ENCODE measurements around the gene LINGO1.

DNA sequence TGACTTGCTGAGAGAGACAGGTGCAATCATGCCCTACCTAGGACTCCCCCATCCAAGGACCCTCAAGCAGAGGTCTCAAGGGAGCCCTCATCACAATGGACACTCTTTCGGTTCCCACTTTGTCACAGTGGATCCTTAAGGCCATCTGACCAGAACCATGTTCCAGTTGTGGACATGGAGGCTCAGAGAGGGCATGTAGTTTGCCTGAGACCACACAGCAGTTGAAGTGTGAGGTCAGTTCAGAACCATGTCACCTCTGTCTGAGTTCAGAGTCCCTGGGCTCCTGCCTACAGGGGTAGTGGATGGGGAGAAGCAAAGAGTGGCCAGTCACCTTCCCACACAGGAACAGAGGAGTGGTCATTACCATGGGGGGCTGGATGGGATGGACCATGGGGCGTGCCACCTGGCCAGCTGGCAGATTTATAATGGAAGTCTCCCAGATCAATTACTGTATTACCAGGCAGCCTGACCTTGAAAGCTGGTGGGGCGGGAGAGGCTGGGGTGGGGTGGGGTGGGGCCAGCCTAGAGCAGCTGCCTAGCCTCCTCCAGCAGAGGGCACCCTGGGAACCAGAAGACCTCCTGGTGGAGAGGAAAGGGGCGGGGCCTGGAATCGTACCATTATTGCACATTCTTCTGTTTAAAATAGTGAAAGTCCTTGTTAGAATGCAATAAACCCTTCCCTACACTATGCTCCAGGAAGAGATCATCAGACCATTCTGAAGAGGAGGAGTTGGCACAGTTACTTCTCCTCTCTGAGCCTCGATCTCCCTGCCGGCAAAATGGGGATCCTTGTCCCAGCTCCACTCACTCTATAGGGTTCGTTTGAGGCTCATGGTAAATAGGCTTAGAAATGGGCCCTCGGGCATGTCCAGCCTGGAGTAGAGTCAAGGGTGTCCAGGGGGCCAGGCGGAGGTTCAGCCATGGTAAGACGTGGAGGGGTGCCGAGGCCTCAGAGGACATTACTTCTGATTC, 26.9 kb upstream of the LINGO1 start:
- no peak for TF ChIP-seq POLR2A (IDR thresholded peaks at IDR 0.05)
- TF ChIP-seq, protein P1, sequence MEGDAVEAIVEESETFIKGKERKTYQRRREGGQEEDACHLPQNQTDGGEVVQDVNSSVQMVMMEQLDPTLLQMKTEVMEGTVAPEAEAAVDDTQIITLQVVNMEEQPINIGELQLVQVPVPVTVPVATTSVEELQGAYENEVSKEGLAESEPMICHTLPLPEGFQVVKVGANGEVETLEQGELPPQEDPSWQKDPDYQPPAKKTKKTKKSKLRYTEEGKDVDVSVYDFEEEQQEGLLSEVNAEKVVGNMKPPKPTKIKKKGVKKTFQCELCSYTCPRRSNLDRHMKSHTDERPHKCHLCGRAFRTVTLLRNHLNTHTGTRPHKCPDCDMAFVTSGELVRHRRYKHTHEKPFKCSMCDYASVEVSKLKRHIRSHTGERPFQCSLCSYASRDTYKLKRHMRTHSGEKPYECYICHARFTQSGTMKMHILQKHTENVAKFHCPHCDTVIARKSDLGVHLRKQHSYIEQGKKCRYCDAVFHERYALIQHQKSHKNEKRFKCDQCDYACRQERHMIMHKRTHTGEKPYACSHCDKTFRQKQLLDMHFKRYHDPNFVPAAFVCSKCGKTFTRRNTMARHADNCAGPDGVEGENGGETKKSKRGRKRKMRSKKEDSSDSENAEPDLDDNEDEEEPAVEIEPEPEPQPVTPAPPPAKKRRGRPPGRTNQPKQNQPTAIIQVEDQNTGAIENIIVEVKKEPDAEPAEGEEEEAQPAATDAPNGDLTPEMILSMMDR (IDR thresholded peaks at IDR 0.05), result peak in 3 of 4 donors; percentile 30 to 51 (median 43)

Data from right lobe of liver (tissue), 4 donors.